ENCODE results near the gene SIGLEC6.
A peak's percentile ranks its signal among the peaks of the same experiment; 100 is the strongest.

Gene SIGLEC6

GRCh38 chr19:51559240-51559639 is 27.8 kb upstream of the SIGLEC6 start:
- no peak for DNase-seq (ENCODE audit: low read depth)
- no peak for TF ChIP-seq CTCF (IDR thresholded peaks at IDR 0.05; ENCODE audit: insufficient read depth, low read depth, low read length, missing control alignments)
- H3K4me3 ChIP-seq (ENCODE audit: low read length) = no peak overlapping the region

- H3K4me3 ChIP-seq (ENCODE audit: low read length) = no peak overlapping the region
- TF ChIP-seq CTCF (IDR thresholded peaks at IDR 0.05; ENCODE audit: insufficient read depth, low read depth, low read length, missing control alignments) = no peak
- peak; percentile 66 for DNase-seq (ENCODE audit: low read depth)
These were observed 21.7 kb upstream of the SIGLEC6 start for GRCh38 chr19:51552996-51553725.

- no peak overlapping the region for H3K4me3 ChIP-seq (ENCODE audit: low read length)
- DNase-seq (ENCODE audit: low read depth) = no peak
- TF ChIP-seq CTCF (IDR thresholded peaks at IDR 0.05; ENCODE audit: insufficient read depth, low read depth, low read length, missing control alignments) = no peak
These were observed 21.1 kb upstream of the SIGLEC6 start for GRCh38 chr19:51552608-51552995.

- H3K4me3 ChIP-seq (ENCODE audit: low read length) = no peak overlapping the region
- TF ChIP-seq CTCF (IDR thresholded peaks at IDR 0.05; ENCODE audit: insufficient read depth, low read depth, low read length, missing control alignments) = no peak
- no peak for DNase-seq (ENCODE audit: low read depth)
These were observed 20.4 kb upstream of the SIGLEC6 start for GRCh38 chr19:51551673-51552432.

- no peak for DNase-seq (ENCODE audit: low read depth)
- no peak for TF ChIP-seq CTCF (IDR thresholded peaks at IDR 0.05; ENCODE audit: insufficient read depth, low read depth, low read length, missing control alignments)
- no peak overlapping the region for H3K4me3 ChIP-seq (ENCODE audit: low read length)
These were observed 19.6 kb upstream of the SIGLEC6 start for GRCh38 chr19:51550848-51551672.

- H3K4me3 ChIP-seq (ENCODE audit: low read length) = no peak overlapping the region
- no peak for TF ChIP-seq CTCF (IDR thresholded peaks at IDR 0.05; ENCODE audit: insufficient read depth, low read depth, low read length, missing control alignments)
- no peak for DNase-seq (ENCODE audit: low read depth)
These were observed 18.3 kb upstream of the SIGLEC6 start for GRCh38 chr19:51549533-51550324.

All from epithelial cell of esophagus (primary cell).